Central memory CD4-positive, alpha-beta T cell (primary cell): Measurements from ENCODE around the gene CMTM8.
A peak's percentile ranks its signal among the peaks of the same experiment; 100 is the strongest.

Experiments used
- DNase-seq: peaks from one replicate; pipeline ENCODE4 v3.0.0; 2022

CMTM8 gene

GRCh38 chr3:32309654-32310242 lies 71.3 kb downstream of the CMTM8 start:
- no peak for DNase-seq

GRCh38 chr3:32310336-32310735 lies 71.9 kb downstream of the CMTM8 start:
- DNase-seq, result no peak

- DNase-seq, result no peak
These were observed 72.7 kb downstream of the CMTM8 start for GRCh38 chr3:32310918-32311839.

- DNase-seq, result no peak
These were observed 73.8 kb downstream of the CMTM8 start for GRCh38 chr3:32312251-32312650.

GRCh38 chr3:32313169-32313568 lies 74.7 kb downstream of the CMTM8 start:
- DNase-seq, result no peak

GRCh38 chr3:32313723-32314473 lies 75.4 kb downstream of the CMTM8 start:
- no peak for DNase-seq

GRCh38 chr3:32315441-32315840 lies 77.0 kb downstream of the CMTM8 start:
- DNase-seq, result no peak

- DNase-seq, result no peak
These were observed 77.8 kb downstream of the CMTM8 start for GRCh38 chr3:32316319-32316718.

GRCh38 chr3:32316976-32317375 lies 78.5 kb downstream of the CMTM8 start:
- no peak for DNase-seq

GRCh38 chr3:32319607-32320006 lies 81.1 kb downstream of the CMTM8 start:
- DNase-seq, result no peak

GRCh38 chr3:32320080-32320479 lies 81.6 kb downstream of the CMTM8 start:
- no peak for DNase-seq

GRCh38 chr3:32321095-32321790 lies 82.8 kb downstream of the CMTM8 start:
- no peak for DNase-seq

GRCh38 chr3:32322311-32322710 lies 83.8 kb downstream of the CMTM8 start:
- no peak for DNase-seq

- DNase-seq, result no peak
These were observed 85.1 kb downstream of the CMTM8 start for GRCh38 chr3:32323604-32324003.

GRCh38 chr3:32325201-32325600 lies 86.7 kb downstream of the CMTM8 start:
- no peak for DNase-seq

GRCh38 chr3:32325927-32326326 lies 87.4 kb downstream of the CMTM8 start:
- DNase-seq, result no peak

- no peak for DNase-seq
These were observed 88.3 kb downstream of the CMTM8 start for GRCh38 chr3:32326795-32327194.

- peak; percentile 51 for DNase-seq
These were observed 96.2 kb downstream of the CMTM8 start for GRCh38 chr3:32334675-32335074.

- peak; percentile 13 for DNase-seq
These were observed 97.1 kb downstream of the CMTM8 start for GRCh38 chr3:32335365-32336112.

GRCh38 chr3:32336113-32336498 lies 97.6 kb downstream of the CMTM8 start:
- no peak for DNase-seq

- no peak for DNase-seq
These were observed 99.0 kb downstream of the CMTM8 start for GRCh38 chr3:32337505-32337904.

- DNase-seq, result peak; percentile 41
These were observed 101.6 kb downstream of the CMTM8 start for GRCh38 chr3:32340039-32340438.
